NCI-H748 treated with DMSO at 0.1 percent for 48 hours (cell line): ENCODE results near the gene PODXL2.

Experiments
- DNase-seq: peaks from one replicate; lab custom pipeline; 2025; lab: John Stamatoyannopoulos, UW

Gene PODXL2, protein sequence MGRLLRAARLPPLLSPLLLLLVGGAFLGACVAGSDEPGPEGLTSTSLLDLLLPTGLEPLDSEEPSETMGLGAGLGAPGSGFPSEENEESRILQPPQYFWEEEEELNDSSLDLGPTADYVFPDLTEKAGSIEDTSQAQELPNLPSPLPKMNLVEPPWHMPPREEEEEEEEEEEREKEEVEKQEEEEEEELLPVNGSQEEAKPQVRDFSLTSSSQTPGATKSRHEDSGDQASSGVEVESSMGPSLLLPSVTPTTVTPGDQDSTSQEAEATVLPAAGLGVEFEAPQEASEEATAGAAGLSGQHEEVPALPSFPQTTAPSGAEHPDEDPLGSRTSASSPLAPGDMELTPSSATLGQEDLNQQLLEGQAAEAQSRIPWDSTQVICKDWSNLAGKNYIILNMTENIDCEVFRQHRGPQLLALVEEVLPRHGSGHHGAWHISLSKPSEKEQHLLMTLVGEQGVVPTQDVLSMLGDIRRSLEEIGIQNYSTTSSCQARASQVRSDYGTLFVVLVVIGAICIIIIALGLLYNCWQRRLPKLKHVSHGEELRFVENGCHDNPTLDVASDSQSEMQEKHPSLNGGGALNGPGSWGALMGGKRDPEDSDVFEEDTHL

DNA sequence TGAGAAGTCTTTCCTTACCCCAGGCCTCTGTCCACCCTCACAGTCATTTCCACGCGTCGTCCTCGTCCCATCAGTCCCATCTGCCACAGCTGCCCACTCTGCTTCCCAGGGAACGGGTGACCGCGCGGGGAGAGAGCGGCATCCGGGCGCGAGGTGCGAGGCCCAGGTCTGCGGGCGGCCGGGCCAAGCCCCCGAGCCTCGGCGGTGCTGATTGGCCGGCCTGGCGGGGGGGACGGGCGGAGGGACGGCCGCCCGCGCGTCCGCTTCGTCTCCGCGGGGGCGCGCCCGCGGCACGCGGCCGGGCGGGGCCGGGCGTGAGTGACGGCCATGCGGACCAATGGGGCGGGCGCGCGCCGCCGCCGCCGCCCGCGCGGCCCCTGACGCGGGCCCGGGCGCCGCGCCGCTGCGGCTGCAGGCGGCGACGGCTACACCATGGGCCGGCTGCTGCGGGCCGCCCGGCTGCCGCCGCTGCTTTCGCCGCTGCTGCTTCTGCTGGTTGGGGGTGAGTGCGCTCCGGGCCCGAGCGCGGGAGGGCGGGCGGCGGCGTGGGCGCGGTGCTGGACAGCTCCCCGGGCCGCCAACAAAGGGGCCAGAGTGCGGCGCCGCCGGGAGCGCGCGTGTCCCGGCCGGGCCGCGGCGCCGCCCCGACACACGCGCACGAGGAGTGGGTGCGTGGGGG is at the start of gene PODXL2:
PODXL2 (plus strand) TSS at position 398 of the 679 bp plus-strand sequence; CDS start at position 433, 35 bp downstream.
- DNase-seq, result no peak

DNA sequence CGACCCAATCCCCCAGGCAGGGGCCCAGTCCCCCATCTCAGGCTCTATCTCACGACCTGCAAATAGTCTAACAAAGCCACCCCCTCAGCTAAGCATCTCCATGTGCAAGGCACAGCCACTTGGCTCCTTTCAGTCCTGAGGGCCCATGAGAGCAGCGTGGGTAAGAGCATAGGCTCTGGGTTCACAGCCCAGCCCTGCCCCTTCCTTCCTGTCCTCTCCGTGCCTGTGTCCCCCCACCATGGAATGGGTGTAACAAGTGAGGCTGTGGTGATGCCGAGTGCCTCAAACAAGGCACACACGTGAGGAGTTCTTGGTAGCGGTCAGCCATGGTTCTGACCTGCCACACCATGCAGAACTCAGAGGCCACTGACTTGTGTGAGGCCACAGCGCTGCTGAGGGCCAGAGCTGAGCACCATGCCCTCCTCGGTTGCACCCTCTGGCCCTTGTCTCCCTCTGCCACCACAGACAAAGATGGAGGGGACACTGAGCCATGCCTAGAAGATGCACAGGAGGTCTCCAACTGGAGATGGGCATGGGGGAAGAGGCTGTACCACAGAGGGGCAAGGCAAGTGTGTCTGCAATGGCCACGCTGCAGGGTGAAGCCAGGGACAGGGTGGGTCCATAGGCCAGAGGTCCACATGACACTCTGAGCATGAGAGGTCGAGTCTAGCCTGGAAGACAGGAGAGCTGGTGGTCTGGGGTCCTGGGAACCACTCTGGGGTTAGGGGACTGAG is 48.5 kb upstream of the PODXL2 start:
- no peak for DNase-seq

DNA sequence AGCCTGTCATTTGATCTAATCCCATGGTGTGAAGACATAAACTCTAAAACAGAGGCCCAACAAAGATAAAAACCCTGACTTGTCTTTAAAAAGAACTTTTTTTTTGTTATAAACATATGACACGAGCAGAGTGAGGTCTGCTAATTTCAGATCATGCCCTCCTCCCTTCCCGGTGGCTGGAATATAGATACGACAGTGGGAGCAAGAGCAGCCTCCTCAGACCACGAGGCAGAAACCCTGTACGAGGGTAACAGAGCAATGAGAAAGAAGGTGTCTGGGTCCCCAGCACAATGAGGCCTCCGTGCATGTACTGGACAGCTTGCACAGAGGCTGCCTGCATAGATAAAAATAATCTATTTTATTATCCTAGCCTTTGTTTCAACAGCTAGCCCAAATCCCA is 44.3 kb upstream of the PODXL2 start:
- no peak for DNase-seq

DNA sequence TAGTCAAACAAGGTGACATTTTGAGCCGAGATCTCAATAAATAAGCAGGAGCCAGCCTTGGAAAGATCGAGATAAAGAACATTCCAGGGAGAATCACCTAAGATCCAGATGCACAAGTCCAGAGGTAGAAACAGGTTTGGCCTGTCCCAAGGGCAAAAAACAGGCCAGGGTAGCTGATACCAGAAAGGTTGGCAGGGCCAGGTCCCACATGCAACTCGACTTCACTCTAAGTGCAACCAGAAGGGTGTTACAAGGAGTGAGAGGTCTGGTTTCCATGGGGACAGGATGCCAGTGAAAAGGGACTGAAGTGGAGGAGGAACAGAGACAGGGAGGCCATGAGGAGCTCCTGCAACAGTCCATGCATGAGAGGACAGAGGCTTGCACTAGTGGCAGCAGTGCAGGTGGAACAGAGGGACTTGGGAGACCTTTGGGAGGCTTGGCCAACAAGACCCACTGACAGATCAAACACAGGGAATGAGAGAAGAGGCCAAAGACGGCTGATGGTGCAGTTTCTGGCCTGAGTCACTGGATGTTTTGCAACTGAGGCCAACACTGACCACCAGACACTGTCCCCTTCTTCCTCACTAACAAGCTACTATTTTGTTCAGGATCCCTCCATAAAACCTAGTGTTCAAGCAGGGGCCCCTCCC is 43.7 kb upstream of the PODXL2 start:
- DNase-seq, result no peak

DNA sequence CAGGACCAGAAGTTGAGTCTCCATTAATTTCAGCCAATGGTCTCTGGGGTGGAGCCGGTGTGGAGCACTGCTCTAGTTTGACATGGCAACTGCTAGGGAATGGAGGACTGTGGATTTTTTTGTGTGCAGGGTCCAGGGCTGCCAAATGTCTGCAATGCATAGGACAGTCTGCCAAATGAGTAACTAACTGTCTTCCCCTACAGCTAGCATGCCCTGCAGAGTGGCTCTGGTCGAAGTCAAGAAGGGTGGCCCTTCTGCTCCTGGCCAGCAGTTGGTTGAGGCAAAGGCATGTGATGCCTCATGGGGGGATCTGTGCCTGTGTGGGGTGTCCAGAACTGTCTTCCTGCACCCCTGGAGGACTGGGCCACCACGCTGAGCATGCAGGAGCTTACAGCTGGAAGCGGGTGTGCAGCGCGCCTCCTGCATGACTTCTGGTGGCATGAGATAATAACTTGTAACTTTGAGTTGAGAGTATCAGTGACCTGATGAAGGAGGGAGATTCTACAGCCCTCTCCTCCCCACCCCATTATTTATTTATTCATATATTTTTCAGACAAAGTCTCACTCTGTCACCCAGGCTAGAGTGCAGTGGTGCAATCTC is 43.1 kb upstream of the PODXL2 start:
- DNase-seq, result no peak

DNA sequence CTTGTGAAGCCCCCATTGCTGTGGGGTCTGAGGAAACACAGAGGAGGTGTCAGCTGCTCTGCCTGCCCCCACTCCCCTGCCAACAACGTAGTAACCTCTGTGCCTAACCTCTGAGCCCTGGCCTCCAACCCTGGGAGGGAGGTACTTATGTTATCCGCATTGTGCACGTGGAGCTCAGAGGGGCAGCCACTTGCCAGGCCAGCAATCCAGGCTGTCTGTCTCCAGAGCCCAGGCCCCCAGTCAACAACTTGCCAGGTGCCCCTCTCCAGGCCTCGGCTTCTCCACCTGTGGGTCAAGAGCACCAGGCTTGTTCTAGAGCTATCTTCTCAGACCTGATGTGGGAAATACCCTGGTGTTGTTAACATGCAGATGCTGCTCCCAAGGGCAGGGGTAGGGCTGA is 41.1 kb upstream of the PODXL2 start:
- DNase-seq, result no peak

DNA sequence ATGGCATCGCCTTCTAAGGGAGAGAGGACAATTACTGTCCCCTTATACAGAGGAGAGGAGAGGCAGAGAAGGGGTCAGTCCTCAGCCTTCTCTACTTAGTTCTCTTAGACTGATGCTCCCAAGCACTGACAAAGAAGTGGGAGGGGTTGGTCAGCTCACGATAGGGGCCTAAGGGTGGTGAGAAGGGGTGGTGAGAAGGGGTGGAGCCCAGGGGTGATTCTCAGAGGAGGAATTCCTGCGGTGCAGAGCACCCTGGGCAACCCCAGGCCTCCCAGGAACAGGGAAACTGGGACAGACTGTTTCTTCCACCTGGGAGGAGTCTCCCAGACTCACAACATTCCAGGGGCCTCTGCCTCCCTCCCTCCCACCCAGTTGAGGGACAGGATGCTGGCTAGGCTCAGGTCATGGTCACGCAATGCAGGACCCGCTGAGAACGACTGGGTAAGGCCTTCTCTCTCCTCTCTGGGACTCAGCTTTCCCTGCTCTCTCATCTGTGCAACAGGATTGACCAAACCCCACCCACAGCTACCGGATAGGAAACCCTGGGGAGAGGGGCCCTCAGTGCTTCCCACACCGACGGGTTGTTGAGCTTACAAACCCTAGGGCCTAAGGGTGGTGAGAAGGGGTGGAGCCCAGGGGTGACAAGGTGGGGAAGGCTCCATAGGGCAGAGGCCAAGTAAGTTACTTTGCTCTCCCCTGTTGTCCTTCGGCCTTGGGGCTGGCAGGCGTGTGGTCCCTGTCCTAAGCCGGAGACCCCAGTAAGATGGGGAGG is 40.0 kb upstream of the PODXL2 start:
- DNase-seq, result no peak

DNA sequence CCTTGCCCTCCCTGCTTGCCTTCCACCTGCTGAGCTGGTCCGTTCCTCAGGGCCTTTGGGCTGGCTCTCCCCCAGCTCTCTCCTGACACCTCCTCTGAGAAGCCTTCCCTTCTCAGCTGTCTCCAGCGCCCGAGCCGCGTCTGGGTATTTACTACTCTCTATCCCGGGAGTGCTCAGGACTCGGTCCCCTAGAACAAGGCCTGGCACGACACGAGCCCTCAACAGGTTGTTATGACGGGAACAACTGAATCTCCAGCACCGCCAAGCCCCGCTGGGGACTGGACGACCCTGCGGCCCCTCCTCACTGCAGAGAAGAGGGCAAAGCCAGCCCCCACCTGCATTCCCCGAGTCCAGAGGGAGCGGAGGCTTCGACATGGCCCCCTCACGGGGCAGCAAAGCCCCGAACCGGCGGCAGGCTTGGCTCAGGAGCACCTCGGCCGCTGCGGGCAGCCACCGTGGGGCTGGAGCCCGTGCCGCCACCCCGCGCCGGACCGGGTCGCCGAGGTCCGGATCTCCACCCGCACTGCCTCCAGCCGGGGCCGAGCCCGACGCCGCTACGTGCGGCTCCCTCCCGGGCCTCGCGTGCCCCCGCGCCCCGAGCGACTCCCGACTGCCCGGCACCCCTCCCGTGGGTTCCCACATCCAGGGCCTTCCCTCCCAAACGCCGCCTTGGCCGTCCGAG is 39.2 kb upstream of the PODXL2 start:
- DNase-seq, result no peak

DNA sequence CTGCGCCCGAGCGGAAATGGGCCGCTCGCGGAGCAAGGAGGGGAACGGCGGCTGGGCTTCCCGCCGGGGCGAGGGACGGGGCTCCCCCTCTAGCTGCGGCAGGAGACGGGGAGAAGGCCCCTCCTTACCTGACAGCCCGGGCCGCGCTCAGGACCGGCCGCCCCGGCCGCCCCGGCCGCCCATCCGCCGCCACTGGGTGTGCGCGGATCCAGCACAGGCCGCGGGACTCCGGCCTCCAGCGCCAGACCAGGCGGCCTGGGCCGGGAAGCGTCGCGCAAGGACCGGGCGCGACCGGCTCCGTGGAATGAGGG is 38.7 kb upstream of the PODXL2 start:
- no peak for DNase-seq

DNA sequence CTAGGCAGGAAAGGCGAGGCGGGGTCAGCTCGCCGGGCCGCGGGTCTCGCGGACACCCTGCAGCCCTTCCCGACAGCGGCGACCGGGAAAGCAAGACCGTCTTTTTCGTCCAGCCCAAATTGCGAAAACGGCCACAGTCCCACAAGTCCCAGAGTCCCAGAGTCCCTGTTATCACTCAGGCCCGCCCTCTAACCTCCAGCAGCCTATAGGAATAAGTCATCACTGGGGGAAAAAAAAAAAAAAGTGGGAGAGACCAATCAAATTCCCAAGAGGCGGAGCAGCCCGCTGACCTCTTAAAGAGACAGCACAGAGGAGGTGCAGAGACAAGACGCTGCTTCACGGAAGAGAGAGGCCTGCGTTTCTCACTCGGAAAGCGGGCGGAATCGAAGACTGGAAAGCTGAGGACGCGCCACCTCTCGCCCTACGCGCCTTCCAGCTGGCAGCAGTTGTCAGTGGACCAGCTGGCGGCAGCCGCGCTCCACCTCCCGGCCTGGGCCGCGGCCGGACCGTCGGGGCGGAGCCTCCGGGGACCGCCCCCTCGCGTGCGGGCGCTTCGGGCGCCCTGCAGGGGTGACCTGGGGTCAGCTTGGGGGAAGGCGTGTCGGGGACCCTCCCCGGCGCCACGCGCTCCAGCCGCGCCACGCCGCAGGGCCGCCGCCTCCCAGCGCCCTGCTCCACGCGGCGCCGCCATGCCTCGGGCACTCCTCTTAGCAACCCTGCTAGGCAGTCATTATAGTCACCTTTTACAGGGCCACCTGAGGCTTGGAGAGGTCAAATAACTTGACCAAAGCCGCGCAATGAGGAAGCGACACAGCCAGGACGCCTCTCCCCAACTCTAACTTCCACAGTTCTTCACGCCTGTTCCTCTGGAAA is 38.2 kb upstream of the PODXL2 start, which contains the start of gene TPRA1:
TPRA1 (minus strand) TSS at position 141 of the 873 bp plus-strand sequence. CDS start 10,587 bp downstream, outside the sequence.
- DNase-seq, result peak; percentile 90

DNA sequence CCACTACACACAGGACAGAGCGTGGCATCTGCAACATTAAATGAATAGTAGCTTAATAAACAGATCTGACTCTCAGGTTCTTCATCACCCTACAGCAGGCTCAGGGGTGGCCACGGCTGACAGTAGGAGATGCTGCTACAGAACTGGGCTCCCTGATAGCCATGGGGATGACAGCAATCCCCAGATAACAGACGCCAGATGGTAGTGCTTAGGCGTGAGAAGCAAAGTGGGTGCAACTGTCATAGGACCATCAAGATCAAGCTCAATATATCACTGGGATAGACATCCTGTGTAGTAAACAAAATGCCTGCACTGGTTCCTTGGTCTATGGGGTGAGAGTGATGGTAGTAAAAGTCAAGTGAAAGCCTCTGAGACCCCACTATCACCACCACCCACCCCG is 35.8 kb upstream of the PODXL2 start:
- no peak for DNase-seq

DNA sequence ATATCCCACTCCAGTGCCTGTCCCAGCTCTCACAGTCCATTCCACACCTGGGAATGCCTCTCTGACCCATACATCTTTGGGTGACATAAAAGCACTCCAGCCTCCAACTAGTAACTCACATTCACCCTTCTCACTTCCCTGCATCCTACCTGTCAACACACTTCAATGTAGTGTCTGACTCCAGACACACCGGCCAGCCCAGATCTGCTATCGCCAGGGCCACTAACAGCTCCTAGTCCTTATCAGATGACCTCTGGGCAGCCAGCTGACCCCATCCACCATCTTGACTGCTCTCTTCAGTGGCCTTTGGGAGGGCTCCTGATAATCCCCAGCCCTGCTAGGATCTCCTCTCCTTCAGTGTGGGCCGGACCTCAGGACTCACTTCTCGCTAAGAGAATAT is 33.7 kb upstream of the PODXL2 start:
- DNase-seq, result no peak

DNA sequence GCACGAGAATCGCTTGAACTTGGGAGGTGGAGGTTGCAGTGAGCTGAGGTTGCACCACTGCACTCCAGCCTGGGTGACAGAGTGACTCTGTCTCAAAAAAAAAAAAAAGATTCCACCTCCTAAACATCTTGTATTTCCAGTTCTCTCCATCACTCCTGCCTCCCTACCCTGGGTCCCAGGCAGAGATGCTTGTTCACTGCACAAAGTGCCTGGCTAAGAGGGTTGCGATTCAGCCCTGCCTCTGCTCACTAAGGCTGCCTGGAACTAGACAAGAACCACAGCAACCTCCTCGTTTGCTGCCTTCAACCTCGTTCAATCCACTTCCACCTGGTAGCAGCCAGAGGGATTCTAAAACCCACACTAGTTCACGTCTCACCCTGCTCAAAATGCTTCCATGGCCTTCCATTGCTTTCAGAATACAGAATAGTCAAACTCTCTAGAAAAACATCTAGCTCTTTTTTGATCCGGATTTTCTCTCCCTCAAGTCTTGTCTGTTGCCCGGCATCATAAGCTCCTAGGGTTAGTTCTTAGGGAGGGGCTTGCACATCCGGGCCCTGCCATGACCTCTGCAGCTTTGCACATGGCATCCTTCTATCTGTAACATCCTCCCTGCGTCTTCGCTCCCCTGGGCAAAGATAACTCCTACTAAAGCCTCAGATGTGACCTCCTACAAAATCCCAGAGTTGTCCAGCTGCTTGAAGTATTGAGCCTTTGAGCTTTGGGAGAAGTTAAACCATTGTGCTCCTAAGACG is 31.8 kb upstream of the PODXL2 start:
- no peak for DNase-seq

DNA sequence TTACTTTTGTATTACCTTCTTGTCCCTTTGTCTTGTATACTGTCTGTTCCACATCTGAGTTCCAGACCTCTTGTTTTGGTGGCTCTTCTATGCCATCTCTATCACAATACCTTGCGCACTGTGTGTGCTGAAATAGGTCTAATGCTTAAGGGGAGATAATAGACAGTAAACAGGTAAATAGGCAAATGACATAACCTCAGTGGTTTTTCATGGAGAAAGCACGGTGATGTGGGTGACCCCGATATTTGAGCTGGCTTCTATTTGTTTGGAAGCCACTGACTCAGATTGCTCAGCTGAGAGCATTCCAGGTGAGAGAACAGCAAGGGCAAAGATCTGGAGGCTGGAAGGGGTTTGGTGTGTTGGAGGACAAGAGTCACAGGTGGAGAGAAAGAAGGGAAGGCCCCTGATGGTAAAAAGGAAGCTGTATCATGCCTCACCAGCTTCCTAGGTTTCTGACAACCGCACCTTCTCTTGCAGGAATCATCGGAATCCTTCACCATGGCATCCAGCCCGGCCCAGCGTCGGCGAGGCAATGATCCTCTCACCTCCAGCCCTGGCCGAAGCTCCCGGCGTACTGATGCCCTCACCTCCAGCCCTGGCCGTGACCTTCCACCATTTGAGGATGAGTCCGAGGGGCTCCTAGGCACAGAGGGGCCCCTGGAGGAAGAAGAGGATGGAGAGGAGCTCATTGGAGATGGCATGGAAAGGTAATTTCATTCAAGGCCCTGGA is 30.0 kb upstream of the PODXL2 start:
- no peak for DNase-seq

DNA sequence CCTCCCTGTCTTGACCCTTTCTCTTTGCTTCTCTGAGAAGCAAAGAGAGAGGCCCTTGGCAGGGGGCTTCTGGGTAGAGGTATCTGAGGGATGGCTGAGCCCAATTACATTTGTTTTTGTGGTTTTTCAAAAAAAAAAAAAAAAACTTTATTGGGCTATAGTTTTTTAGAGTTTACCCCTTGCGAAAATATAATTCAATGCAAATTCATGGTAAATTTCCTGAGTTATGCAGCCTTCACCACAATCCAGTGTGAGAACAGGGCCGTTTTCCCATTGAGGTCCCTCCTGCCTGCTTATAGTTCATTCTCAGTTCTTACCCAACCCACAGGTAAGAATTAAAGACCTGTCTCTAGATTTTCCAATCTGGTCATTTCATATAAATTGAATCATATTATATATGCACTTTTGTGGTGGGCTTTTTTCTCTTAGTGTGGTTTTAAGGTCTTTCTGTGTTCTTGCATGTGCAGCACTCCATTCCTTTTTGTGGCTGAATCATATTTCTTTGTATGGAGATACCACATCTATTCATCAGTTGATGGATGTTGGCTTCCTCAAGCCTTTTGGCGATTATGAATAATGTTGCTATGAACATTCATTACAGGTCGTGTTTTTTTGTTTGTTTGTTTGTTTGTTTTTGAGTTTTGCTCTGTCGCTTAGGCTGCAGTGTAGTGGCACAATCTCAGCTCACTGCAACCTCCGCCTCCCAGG is 28.1 kb upstream of the PODXL2 start:
- no peak for DNase-seq

DNA sequence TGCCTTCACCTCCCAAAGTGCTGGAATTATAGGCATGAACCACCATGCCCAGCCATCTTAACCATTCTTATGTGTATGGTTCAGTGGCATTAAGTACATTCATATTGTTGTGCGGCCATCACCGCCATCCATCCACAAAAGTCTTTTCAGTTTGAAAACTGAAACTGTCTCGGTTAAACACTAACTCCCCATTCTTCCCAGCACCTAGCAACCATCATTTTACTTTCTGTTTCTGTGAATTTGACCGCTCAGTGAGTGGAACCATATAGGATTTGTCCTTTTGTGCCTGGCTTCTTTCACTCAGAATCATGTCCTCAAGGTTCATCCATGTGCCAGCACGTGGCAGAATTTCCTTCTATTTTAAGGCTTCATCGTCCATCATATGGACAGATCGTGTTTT is 24.9 kb upstream of the PODXL2 start:
- no peak for DNase-seq

DNA sequence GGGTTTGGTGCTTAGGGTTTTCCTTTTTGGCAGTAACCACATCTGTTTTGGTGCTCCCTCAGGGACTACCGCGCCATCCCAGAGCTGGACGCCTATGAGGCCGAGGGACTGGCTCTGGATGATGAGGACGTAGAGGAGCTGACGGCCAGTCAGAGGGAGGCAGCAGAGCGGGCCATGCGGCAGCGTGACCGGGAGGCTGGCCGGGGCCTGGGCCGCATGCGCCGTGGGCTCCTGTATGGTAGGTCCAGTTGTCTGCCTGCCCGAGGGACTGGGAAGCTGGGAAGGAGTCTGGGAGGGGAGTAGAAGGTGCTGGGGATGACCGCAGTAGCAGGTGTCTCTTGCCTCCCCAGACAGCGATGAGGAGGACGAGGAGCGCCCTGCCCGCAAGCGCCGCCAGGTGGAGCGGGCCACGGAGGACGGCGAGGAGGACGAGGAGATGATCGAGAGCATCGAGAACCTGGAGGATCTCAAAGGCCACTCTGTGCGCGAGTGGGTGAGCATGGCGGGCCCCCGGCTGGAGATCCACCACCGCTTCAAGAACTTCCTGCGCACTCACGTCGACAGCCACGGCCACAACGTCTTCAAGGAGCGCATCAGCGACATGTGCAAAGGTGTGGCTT is 24.3 kb upstream of the PODXL2 start:
- DNase-seq, result no peak
